Caco-2 (cell line): Measurements from ENCODE around the gene SLC9C1. TPM values are rescaled to one million over a fixed set of nuclear protein-coding genes. Genes with fewer than 3 reads are reported as not detected.
A peak's percentile ranks its signal among the peaks of the same experiment; 100 is the strongest.

Experiments
- BruUV-seq: library from RNA; stranded (reverse); fragments of 400-500 nt; replicated peaks from 2 replicates; lab custom pipeline; 2021; lab: Mats Ljungman, UMichigan
- CTCF ChIA-PET: fragments of 300-600 bp; sonication (Branson Sonifier 250); formaldehyde crosslinking; loops from one replicate; lab custom pipeline; 2022; ENCODE audit warnings: antibody characterized with exemption; lab: Charles Lee
- POLR2A ChIA-PET: fragments of 300-600 bp; sonication (Branson Sonifier 250); formaldehyde crosslinking; loops from one replicate; lab custom pipeline; 2022; ENCODE audit warnings: antibody characterized with exemption; lab: Charles Lee
- DNase-seq, 2 experiments: peaks; one replicate each; pipeline versions ENCODE4 v3.0.0 to v3.0.0-alpha.2; 2020 to 2022
- H3K27me3 ChIP-seq: replicated peaks from 2 replicates; pipeline ENCODE4 v1.6.0; 2011; ENCODE audit warnings: low read length; ENCODE audit not compliant: control insufficient read depth, insufficient read depth
- H3K36me3 ChIP-seq: 2 replicates; pipeline ENCODE4 v1.5.1; 2011; ENCODE audit warnings: low read length; ENCODE audit not compliant: control insufficient read depth, insufficient read depth
- H3K4me1 ChIP-seq: fragments of 250-450 bp; sonication (Bioruptor Pico); 2 replicates; pipeline ENCODE4 v1.5.1; 2020; ENCODE audit warnings: mild to moderate bottlenecking
- H3K4me3 ChIP-seq: 2 replicates; pipeline ENCODE4 v1.5.1; 2011; ENCODE audit warnings: low read depth, mild to moderate bottlenecking, control low read depth, low read length
- H3K9me3 ChIP-seq: fragments of 250-450 bp; sonication (Bioruptor Pico); 2 replicates; pipeline ENCODE4 v1.5.1; 2020; ENCODE audit warnings: mild to moderate bottlenecking, moderate library complexity
- H3K27ac Mint-ChIP-seq: one replicate; pipeline ENCODE4 v1.8.0; 2022; ENCODE audit warnings: mixed read lengths; ENCODE audit not compliant: unreplicated experiment
- H3K27me3 Mint-ChIP-seq: one replicate; pipeline ENCODE4 v1.8.0; 2022; ENCODE audit warnings: mixed read lengths; ENCODE audit not compliant: insufficient read depth, unreplicated experiment
- H3K36me3 Mint-ChIP-seq: one replicate; pipeline ENCODE4 v1.8.0; 2022; ENCODE audit warnings: mild to moderate bottlenecking, mixed read lengths; ENCODE audit not compliant: insufficient read depth, unreplicated experiment
- H3K4me1 Mint-ChIP-seq: one replicate; pipeline ENCODE4 v1.8.0; 2022; ENCODE audit warnings: low read depth, mixed read lengths; ENCODE audit not compliant: unreplicated experiment
- H3K4me3 Mint-ChIP-seq: one replicate; pipeline ENCODE4 v1.8.0; 2022; ENCODE audit warnings: mild to moderate bottlenecking, moderate library complexity, mixed read lengths; ENCODE audit not compliant: unreplicated experiment
- H3K9me3 Mint-ChIP-seq: one replicate; pipeline ENCODE4 v1.8.0; 2022; ENCODE audit warnings: mixed read lengths; ENCODE audit not compliant: unreplicated experiment
- CTCF ChIP-seq, 2 experiments: fragments of 200-600 bp in 1 of 2; IDR thresholded peaks; 1 replicate in 1 of 2; 2 replicates in 1 of 2; pipeline versions ENCODE4 v1.5.1 to v1.8.0; 2011 to 2022; ENCODE audit warnings: antibody characterized with exemption in 1 of 2, control low read depth in 1 of 2, inconsistent platforms in 1 of 2, low read depth in 1 of 2, low read length in 1 of 2, mild to moderate bottlenecking in 1 of 2, moderate library complexity in 1 of 2; ENCODE audit not compliant: insufficient read depth in 1 of 2, severe bottlenecking in 1 of 2, unreplicated experiment in 1 of 2
- intact Hi-C: fragments of 100-400 bp; cut with micrococcal nuclease; formaldehyde crosslinking; loops from one replicate; pipeline ENCODE4 v1.10.0; 2022; ENCODE audit not compliant: unreplicated experiment
- microRNA-seq: library from miRNA; unstranded; fragments of <30 nt; microRNA quantifications from one replicate; pipeline ENCODE4 v1.2.0, GENCODE V29; 2022
- total RNA-seq: library from RNA; stranded (reverse); gene quantifications from 2 replicates; pipeline ENCODE4 v1.2.3, GENCODE V29; 2022

SLC9C1 gene
- total RNA-seq, 1 experiment from 2014 or later, result not detected

- CTCF ChIA-PET, result no interaction called here
- peak overlapping the region; percentile 29 for H3K27ac Mint-ChIP-seq
Measured at GRCh38 chr3:112092496-112093179, 201.4 kb downstream of the SLC9C1 start.

DNA sequence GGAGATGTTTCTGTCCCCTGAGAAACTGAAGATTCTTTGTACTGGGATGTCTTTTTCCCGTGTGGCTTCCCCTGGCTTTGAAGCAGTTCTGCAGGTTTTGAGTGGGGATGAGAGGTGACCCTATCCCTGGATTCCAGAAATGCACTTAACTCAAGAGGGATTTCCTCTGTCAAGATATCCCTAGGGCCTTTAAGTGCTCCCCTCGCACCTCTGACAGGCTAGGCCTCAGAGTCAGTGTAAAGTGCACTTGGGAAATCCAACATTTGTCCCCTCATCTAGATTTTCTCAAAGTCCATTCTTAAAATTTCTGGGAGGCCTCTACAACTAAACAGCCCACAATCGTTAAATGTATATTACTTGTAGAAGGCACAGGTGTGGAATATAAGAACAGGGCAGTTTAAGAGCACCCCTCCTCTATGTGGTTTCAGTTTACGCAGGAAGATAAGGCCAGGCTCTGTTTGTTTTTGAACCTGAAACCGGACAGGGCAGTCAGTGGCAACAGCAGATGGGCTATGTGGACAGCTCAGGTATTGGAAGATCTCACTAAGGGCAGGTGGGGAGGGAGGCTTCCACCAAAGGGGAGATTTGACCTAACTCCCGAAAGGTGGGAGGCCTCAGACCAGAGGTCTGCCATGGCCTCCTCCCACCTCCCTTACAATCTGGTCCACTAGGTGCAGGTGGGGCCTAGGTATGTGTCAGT lies 203.0 kb downstream of the SLC9C1 start:
- peaks cover 49% of the 10 kb centered on the region for H3K4me1 Mint-ChIP-seq
- H3K27ac Mint-ChIP-seq, result peak overlapping the region; percentile 94
- DNase-seq, result peak; percentile 78
- H3K36me3 Mint-ChIP-seq, result peaks cover 77% of the 10 kb centered on the region
- Histone ChIP-seq H3K4me3 (no peak overlapping the region), H3K9me3 (no peaks in the 10 kb centered on the region), H3K27me3 (no peaks in the 10 kb centered on the region), H3K4me1 (peaks cover 57% of the 10 kb centered on the region), H3K36me3 (peaks cover 2% of the 10 kb centered on the region; the same call in 1 of the 2 replicates)
- intact Hi-C loops, result loop anchor here (2.0 to 5.0 kb wide), 2 partner anchors 16 to 104 kb away; no protein-coding TSS in a partner anchor
- H3K4me3 Mint-ChIP-seq, result peak overlapping the region; percentile 57
- ChIA-PET CTCF (interaction anchor here (1.9 kb wide), 1 partner anchor 20 kb away, joined by 7 read pairs; no protein-coding TSS in a partner anchor), POLR2A (interaction anchor here (1.0 kb wide), 1 partner anchor 46 kb away, joined by 3 read pairs; no protein-coding TSS in a partner anchor)
- TSS peak; percentile 24 for BruUV-seq
- no peak for TF ChIP-seq CTCF (IDR thresholded peaks at IDR 0.05; ENCODE audit: insufficient read depth in 1 of 2, low read depth in 1 of 2, low read length in 1 of 2, severe bottlenecking in 1 of 2, unreplicated experiment in 1 of 2)
- H3K9me3 Mint-ChIP-seq, result no peaks in the 10 kb centered on the region
- H3K27me3 Mint-ChIP-seq, result no peaks in the 10 kb centered on the region

More at GRCh38 chr3:112092496-112093179, 201.4 kb downstream of the SLC9C1 start:
- no peak overlapping the region for H3K4me3 ChIP-seq
- H3K4me3 Mint-ChIP-seq, result peak overlapping the region; percentile 13
- peaks cover 81% of the 10 kb centered on the region for H3K36me3 Mint-ChIP-seq
- BruUV-seq, result no TSS peak
- TF ChIP-seq CTCF (IDR thresholded peaks at IDR 0.05; ENCODE audit: insufficient read depth in 1 of 2, low read depth in 1 of 2, low read length in 1 of 2, severe bottlenecking in 1 of 2, unreplicated experiment in 1 of 2), result no peak
- peaks cover 2% of the 10 kb centered on the region; the same call in 1 of the 2 replicates for H3K36me3 ChIP-seq
- H3K4me1 Mint-ChIP-seq, result peaks cover 52% of the 10 kb centered on the region
- DNase-seq, result no peak
- no peaks in the 10 kb centered on the region for H3K27me3 ChIP-seq
- POLR2A ChIA-PET, result interaction anchor here (1.1 kb wide), 1 partner anchor 114 kb away, joined by 4 read pairs; the partner anchor contains the start of gene ABHD10
- no peaks in the 10 kb centered on the region for H3K27me3 Mint-ChIP-seq
- H3K9me3 ChIP-seq, result no peaks in the 10 kb centered on the region
- no peaks in the 10 kb centered on the region for H3K9me3 Mint-ChIP-seq
- peaks cover 65% of the 10 kb centered on the region for H3K4me1 ChIP-seq
- intact Hi-C loops, result loop anchor here (5.0 kb wide), 1 partner anchor 105 kb away; no protein-coding TSS in a partner anchor

Small RNA genes lying within 50 kb of the gene (microRNA-seq; reads per million reads assigned to microRNA genes)
- not detected for gene MIR567

Other genes with a start within 250 kb of the SLC9C1 start
- gene C3orf52, start 207.8 kb downstream of the SLC9C1 start, total RNA-seq, result 52.4 and 64.5 TPM in 2 replicates
- not detected in 2 replicates for gene GCSAM, start 161.0 kb downstream of the SLC9C1 start, total RNA-seq
- gene CD200, start 38.9 kb upstream of the SLC9C1 start, total RNA-seq, result 0.45 and 0.51 TPM in 2 replicates
- gene BTLA, start 205.3 kb upstream of the SLC9C1 start, total RNA-seq, result not detected in 2 replicates